ENCODE results near the gene DHX9.
A peak's percentile ranks its signal among the peaks of the same experiment; 100 is the strongest.

DHX9 gene

GRCh38 chr1:182839209-182840066 is at the start of gene DHX9:
Gene DHX9, plus strand, starts transcription at chr1:182839347. Its CDS starts 3,220 bp downstream, at chr1:182842567.
- DNase-seq: peak; percentile 100

GRCh38 chr1:182791281-182792179 is 47.6 kb upstream of the DHX9 start:
- no peak for DNase-seq

DNA sequence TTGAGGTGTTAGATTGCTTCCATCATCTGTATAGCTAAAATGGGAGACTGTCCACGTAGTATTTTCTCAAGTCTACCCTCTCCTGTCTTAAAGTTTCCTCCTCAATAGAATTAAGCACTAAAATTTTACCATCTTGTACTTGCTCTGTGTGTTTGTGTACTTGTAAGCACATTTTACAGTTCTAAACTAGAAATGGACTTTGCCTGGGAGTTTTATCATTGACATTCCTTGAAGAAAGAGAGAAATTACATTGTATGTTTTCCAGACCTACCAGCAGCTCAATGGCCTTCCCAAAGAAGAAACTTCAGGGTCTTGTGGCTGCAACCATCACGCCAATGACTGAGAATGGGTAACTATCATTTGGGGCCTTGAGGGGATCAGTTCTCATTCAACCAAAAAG is 45.1 kb upstream of the DHX9 start:
- no peak for DNase-seq

DNA sequence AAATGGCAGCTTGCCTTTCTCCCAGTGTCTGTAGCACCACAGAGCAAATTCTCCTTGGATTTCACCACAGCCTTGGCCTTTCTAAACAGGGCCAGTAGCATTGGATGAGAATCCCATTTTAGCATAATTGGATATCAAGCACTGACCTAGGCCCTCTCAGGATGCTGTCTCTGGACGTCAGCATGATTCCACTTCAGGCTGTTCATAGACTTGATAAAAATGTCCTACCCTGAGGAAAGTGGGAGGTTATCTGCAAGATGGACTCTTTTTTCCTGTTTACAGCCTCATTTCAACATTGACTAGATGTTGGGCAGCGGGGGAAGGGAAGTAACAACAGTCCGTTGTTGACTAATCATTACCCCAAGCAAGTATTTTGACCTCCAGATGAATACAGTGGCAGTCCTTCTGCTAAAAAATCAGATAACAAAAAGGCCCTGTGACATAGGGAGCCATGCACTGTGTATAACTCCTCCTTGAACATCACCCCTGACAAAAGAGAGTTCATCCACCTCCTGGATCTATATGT is 44.4 kb upstream of the DHX9 start:
- DNase-seq: no peak

- DNase-seq: no peak
Observed at GRCh38 chr1:182795563-182796228, 43.5 kb upstream of the DHX9 start.

DNA sequence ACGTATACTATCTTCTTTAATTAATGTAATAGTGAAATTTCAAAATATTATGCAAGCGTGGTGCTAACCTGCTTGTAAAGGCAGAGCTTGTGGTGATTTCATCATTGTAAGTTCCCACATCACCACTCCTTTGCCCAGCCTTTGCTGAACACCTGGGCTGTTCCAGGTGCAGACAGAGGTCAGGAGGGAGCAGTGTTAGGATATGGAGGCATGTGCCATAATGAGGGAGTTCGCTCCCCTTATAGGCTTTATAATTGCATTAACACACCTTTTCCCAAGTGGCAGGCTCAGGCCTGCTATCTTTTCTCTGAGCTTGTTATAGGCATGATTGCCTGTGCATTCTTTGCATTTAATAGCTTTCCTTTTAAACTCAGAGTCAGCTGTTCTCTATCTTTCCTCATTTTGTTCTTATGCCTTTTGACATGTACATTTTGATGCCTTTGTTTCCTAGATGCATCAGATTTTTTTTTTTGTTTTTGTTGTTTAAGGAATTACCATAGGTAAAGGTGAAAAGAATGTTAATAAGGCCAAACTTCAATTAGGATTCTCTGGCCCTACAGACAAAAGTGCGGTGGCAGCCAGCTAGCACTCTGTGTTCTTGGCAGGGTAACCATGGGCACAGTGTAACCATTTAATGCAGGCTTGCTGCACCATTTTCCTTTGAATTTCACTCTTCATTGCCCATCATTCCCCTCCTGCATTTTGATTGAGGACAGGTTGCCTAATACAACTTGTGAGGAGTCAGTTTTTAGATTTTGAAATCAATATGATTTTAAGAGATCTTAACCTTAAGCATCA is 36.9 kb upstream of the DHX9 start:
- DNase-seq: no peak

GRCh38 chr1:182803846-182804245 is 35.3 kb upstream of the DHX9 start:
- no peak for DNase-seq

DNA sequence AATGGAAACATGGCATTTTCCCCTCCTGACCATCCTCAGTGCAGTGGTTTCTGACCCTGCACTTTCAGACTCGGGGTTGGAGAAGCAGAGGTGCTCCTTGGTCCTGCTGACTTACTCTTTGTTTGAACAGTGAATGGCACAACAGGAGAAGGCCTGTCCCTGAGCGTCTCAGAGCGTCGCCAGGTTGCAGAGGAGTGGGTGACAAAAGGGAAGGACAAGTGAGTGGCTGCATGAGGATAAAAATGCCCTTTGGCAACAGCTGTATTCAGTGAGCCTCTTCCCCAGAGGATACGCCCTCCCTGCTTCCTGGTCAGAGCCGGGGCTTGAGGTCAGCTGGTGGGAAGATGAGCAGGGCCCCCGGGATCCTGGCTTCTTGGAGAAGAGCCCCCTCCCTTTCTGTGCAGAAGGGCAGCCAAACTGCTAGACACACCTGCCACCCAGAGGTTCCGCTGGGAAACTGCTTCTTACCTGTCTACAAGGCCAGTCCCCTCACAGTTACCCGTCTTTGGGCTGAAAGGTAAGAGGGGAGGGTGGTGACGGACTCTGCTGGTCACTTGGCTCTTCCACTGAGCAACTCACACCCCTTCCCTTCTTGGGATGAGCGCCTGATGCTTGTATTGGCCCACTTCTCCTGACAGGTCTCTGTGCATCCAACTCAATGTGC is 33.0 kb upstream of the DHX9 start:
- no peak for DNase-seq

GRCh38 chr1:182807907-182808306 is 31.2 kb upstream of the DHX9 start:
- no peak for DNase-seq

- no peak for DNase-seq
Observed at GRCh38 chr1:182809414-182809957, 29.7 kb upstream of the DHX9 start.

GRCh38 chr1:182811975-182812722 is 27.0 kb upstream of the DHX9 start:
- DNase-seq: no peak

- no peak for DNase-seq
Observed at GRCh38 chr1:182816863-182817262, 22.3 kb upstream of the DHX9 start.

- DNase-seq: no peak
Observed at GRCh38 chr1:182817802-182818201, 21.3 kb upstream of the DHX9 start.

- DNase-seq: no peak
Observed at GRCh38 chr1:182823220-182823619, 15.9 kb upstream of the DHX9 start.

GRCh38 chr1:182826892-182827291 is 12.3 kb upstream of the DHX9 start:
- no peak for DNase-seq

- no peak for DNase-seq
Observed at GRCh38 chr1:182829285-182829932, 9.7 kb upstream of the DHX9 start.

- DNase-seq: no peak
Observed at GRCh38 chr1:182833271-182833670, 5.9 kb upstream of the DHX9 start.

DNA sequence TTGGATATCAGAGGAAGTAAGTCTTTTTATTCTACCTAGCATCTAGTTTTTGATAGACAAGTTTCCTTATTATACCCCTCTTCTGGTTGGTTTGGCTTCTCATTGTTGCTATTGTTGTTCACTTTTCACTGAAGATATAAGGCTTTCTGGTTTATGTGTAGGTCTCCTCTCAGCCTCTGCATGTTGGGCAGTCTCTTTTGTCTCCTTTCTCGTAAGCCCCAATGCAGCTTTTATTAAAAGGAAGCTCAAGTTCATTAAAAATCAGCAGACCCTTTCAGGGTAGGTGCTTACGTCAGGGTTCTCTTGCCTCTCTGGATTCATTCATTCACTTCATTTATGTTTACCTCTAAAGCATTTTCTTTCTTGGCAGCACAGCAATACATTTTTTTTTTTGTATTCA is 4.8 kb upstream of the DHX9 start:
- no peak for DNase-seq

DNA sequence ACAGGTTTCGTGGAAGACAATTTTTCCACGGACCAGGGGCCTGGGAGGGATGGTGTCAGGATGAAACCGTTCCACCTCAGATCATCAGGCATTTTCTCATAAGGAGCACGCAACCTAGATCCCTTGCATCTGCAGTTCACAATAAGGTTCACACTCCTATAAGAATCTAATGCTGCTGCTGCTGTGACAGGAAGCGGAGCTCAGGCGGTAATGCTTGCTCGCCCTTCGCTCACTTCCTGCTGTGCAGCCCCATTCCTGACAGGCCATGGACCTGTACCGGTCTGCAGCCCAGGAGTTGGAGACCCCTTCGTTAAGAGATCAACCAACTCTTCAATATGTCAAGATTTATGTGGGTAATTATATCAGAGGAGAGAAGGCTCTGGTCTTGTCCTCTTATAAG is 3.3 kb upstream of the DHX9 start:
- DNase-seq: no peak

GRCh38 chr1:182841368-182841988 is 2.3 kb downstream of the DHX9 start:
- DNase-seq: no peak
